Kidney capillary endothelial cell (primary cell): ENCODE results near the gene SLC7A9.
A peak's percentile ranks its signal among the peaks of the same experiment; 100 is the strongest.
"Not testable (repeated sequence)": the region's sequence is repeated elsewhere in the genome, so short reads cannot be mapped to it uniquely, and the experiment has no call there.

Source experiments
- DNase-seq: peaks from one replicate; pipeline ENCODE4 v3.0.0-alpha.2; 2018; ENCODE audit warnings: low spot score

SLC7A9 gene

GRCh38 chr19:32869369-32869965 lies at the start of gene SLC7A9:
TSS of gene SLC7A9 (minus strand) at chr19:32869767. CDS start at chr19:32868534, 1,233 bp downstream.
- DNase-seq, result no peak

DNA sequence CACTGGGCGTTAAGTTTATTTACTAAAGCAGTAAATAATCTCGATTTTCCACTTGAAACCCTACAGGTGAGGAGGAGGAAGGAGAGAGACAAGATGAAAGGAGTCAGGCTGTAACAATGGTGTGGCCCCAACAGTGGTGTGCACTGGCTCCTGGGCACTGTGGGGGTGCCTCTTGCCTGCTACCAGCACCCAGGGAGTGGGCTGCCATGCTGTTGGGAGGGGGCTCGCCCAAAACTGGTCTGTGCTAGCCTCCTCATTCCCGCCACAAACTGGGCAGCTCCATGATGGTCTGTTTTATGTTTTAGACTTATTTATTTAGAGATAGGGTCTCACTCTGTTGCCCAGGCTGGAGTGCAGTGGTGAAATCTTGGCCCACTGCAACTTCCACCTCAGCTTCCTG lies 49.8 kb upstream of the SLC7A9 start:
- no peak for DNase-seq

DNA sequence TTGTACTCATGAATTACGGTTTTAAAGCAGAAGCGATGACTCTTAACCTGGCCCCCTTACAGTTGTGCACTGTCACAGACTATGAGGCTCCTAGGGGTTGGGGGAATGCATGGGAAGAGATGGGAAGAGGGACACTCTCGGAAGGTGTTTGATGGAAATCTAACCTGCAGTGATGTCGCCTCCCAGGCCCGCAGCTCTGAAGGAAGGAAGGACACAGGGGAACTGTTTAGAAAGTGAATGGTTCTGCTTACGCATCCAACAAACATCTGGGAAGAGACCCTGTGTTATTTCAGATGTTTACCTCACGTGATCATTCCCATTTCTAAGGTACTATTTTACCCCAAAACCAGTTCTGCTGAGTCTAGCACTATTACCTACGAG lies 48.0 kb upstream of the SLC7A9 start:
- DNase-seq, result no peak

- DNase-seq, result peak; percentile 16
These were observed 47.5 kb upstream of the SLC7A9 start for GRCh38 chr19:32916969-32917615.

GRCh38 chr19:32914879-32915660 lies 45.5 kb upstream of the SLC7A9 start:
- no peak for DNase-seq

DNA sequence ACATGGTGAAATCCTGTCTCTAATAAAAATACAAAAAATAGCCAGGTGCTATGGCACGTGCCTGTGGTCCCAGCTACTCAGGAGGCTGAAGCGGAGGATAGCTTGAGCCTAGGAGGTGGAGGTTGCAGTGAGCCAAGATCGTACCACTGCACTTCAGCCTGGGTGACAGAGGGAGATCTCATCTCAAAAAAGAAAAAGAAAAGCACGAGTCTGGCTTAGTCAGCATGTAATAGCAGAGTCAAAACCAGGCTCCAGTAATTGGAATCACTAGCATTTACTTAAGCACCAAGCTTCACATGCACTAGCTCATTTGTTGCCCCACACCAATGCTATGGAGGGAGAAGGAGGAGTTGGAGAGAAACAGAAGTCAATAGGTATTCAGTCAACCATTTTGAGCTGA lies 41.9 kb upstream of the SLC7A9 start:
- no peak for DNase-seq

DNA sequence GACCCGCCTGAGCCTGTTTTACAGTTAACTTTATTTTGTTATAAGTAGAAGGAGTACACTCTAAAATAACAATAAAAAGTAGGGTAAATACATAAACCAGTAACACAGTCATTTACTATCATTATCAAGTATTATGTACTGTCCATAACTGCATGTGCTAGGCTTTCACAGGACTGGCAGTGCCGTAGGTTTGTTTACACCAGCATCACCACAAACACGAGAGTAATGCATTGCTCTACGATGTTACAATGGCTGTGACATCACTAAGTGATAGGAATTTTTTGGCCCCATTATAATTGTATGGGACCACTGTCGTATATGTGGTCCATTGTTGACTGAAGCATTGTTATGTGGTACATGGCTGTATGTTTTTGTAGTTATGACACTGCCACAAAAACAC lies 41.3 kb upstream of the SLC7A9 start:
- no peak for DNase-seq

DNA sequence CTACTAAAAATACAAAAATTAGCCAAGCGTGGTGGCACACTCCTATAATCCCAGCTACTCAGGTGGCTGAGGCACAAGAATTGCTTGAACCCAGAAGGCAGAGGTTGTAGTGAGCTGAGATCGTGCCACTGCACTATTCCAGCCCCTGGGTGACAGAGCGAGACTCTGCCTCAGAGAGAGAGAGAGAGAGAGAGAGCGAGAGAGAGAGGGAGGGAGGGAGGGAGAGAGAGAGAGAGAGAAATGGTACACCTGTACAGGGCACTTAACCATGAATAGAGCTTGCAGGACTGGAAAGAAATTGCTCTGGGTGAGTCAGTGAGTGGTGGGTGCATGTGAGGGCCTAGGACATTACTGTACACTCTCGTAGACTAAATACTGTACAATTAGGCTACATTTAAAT lies 40.5 kb upstream of the SLC7A9 start:
- DNase-seq, result no peak

DNA sequence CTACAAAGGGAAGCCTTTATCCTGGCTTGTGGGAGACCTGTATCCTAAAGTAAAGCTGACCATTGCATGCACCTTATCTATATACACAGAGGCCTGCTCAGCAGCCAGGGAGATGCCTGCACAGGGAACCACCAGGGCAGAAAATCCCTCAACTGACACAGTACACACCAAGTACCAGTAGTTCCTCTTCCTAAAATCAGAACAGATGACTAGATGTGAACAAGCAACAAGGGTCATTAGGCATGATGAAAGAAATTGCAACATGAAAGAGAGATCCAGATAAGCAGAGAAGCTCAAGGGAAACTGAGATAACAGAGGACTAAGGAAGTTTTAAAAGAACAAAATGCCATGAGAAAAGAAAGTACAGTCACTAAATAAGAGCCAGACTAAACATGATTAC lies 39.7 kb upstream of the SLC7A9 start:
- DNase-seq, result no peak

DNA sequence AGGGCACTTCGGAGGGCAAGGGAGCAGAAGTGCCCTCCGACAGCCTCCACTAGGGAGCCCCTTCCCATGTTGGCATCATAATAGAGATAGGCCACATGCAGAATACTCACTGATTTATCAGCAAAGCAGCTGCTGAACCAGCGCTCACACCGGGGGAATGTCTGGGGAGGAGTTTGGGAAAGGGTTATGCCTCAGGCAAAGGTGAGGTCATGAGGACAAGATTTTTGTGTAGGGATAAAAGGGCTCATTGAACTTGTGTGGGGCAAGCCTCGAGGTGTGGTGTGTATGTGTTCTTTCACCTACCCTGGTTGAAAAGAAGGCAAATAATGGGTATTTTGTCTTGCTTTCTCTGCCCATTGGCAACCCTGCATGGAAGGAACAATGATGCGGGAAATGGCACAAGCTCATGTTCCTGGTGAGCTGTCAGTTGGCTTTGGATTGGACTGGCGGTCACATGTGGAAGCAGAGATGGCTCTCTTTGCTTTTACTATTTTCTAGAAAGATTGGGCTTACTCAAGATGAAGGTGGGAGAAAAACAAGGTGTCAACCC lies 39.1 kb upstream of the SLC7A9 start:
- no peak for DNase-seq

- DNase-seq, result no peak
These were observed 32.9 kb upstream of the SLC7A9 start for GRCh38 chr19:32902448-32902847.

- no peak for DNase-seq
These were observed 32.1 kb upstream of the SLC7A9 start for GRCh38 chr19:32901504-32902161.

DNA sequence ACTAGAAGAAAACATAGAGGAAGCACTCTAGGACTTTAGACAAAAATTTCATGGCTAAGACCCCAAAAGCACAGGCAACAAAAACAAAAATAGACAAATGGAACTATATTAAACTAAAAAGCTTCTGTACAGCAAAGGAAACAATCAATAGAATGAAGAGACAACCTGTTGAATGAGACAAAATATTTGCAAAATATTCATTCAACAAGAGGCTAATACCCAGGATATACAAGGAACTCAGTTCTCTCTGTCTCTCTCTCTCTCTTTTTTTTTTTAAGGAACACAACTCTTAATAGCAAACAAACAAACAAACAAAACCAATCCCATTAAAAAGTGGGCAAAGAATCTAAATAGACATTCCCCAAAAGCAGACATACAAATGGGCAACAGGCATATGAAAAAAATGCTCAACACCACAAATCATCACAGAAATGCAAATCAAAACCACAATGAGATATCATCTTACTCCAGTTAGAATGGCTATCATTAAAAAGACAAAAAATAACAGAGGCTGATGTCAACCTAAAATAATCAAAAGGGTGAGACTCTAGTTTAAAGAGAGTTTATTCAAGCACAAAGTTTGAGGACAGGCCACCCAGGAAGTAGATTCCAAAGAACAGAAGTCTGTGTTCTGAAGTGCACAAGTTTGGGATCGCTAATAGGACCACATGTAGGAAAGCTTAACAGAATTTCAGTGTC lies 27.1 kb upstream of the SLC7A9 start:
- no peak for DNase-seq

GRCh38 chr19:32895384-32895783 lies 25.8 kb upstream of the SLC7A9 start:
- no peak for DNase-seq

DNA sequence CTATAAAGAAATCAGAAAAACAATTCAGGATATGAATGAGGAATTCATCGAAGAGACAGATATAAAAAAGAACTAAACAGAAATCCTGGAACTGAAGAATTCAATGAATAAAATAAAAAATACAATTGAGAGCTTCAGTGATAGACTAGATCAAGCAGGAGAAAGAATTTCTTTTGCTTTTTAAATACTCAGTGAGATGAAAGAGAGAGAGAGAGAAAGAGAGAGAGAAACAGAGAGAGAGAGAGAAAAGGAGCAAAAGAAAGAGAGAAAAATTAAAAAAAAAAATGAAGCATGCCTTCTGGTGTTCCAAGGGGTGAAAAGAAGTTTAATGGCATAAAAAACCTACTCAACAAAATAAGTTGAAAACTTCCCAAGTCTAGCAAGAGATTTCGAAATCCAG lies 22.0 kb upstream of the SLC7A9 start:
- DNase-seq, result no peak

DNA sequence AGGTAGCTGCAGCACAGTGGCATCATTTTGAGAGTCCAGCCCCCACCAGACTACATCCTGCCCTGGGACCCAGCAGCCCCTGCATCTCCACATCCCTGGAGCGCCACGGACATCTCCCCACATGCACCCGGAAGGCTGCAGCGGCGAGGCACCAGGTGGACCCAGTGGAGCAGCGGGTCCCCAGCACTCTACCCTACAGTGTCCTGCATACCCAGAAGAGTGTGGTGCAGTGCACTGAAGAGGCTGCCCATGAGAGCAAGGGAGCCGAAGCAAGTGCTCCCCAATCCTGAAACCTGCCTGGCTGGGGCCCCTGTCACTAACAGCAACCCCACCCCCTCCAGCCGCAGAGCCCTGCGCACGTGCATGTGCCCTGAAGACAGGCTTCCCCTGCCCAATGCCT lies 21.3 kb upstream of the SLC7A9 start:
- no peak for DNase-seq

- no peak for DNase-seq
These were observed 20.8 kb upstream of the SLC7A9 start for GRCh38 chr19:32890326-32890725.

DNA sequence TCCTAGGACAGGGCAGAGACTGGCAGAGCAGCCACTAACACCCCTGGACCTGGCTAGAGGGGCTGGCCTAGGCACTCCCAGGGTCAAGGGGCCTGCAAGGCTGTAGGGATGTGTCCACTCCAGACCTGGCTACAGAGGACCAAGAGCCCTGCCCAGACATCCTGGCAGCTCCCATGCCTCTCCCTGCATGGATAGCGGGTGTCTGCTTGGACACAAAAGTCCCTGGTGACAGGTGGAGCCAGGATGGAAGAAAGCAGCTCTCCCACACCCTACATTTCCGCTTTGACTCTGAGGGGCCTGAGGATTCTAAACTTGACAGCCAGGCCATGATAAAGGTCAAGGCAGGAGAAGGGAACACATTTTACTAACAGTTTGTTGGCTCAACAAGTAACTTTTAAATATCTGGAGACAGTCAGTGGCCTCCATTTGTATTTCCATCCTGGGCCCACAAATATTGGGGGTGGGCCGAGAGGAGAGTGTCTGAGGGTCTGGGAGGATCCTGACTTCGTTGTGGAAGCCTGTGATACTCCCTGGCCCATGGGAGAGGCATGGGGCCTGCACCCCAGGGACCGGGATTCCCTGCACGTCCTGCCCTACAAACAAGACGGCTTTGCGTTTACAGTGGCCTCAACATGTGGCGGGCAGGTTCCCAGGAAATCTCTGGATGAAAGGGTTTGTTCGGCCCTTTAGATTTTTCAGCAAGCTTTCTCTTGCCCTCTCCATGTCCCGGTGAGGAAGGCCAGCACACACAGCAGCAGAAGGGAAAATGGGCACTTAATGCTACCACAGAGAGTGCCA lies 19.8 kb upstream of the SLC7A9 start:
- DNase-seq, result no peak

DNA sequence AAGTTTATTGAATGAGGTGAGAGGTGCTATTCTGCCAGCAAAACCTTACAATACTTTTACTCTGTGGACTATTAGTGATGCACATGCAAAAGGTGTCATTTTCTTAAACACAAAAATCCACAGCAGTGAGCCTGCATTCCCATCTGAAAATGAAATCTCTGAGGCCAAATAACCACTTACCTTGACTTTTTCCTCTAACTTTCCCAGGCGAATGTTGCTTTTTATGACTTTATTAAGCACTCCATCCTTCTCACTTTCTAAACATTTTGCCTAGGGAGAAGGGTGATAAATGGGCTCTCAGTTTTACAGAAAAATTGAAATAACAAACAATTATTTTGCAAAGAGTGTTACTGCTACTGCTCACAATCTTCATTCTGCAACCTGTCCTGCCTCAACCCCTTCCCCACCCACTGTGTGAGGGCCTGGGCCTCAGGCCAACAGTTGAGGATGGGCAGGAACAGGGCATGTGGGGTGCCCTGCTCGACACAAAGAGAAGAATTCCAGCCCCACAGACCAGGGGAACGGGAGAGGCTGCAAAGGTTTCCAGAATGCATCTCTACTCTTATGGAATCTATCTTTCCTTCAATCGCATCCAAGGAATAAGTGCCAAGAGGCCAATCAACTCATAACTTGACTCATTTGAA lies 18.1 kb upstream of the SLC7A9 start:
- DNase-seq, result no peak

GRCh38 chr19:32886241-32886640 lies 16.7 kb upstream of the SLC7A9 start:
- no peak for DNase-seq

DNA sequence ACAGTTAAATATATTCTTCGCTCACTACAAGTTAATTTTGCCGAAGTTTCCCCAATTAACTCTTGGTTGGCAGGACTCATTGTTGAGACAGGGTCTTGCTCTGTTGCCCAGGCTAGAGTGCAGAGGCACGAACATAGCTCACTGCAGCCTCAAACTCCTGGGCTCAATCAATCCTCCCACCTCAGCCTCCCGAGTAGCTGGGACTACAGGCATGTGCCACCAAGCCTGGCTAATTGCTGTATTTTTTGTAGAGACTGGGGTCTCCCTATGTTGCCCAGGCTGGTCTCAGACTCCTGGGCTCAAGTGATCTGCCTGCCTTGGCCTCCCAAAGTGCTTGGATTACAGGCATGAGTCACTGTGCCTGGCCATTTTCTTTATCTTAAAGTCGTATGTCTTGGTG lies 15.7 kb upstream of the SLC7A9 start:
- not testable (repeated sequence) for DNase-seq
